Muscle layer of colon (tissue), 2 donors: ENCODE measurements around the gene MSH5.

Source experiments
- H3K27ac ChIP-seq: one replicate; pipeline ENCODE4 v1.7.0; 2013; ENCODE audit warnings: low read depth, mild to moderate bottlenecking, low read length, moderate library complexity
- H3K27me3 ChIP-seq, 2 donors: one replicate each; pipeline ENCODE4 v1.7.0; 2013; ENCODE audit warnings: low read length in 2 of 2, mild to moderate bottlenecking in 2 of 2; ENCODE audit not compliant: insufficient read depth in 2 of 2, control insufficient read depth in 1 of 2
- H3K36me3 ChIP-seq: one replicate; pipeline ENCODE4 v1.7.0; 2013; ENCODE audit warnings: mild to moderate bottlenecking, low read length; ENCODE audit not compliant: insufficient read depth
- H3K4me1 ChIP-seq: one replicate; pipeline ENCODE4 v1.7.0; 2013; ENCODE audit warnings: mild to moderate bottlenecking, low read length; ENCODE audit not compliant: insufficient read depth
- H3K4me3 ChIP-seq, 2 donors: one replicate each; pipeline ENCODE4 v1.7.0; 2013; ENCODE audit warnings: low read length in 2 of 2, low read depth in 1 of 2, mild to moderate bottlenecking in 1 of 2, moderate library complexity in 1 of 2
- H3K9ac ChIP-seq: one replicate; pipeline ENCODE4 v1.7.0; 2013; ENCODE audit warnings: low read length
- H3K9me3 ChIP-seq: one replicate; pipeline ENCODE4 v1.7.0; 2013; ENCODE audit warnings: mild to moderate bottlenecking, low read length
- donor health status: abdominal sarcoma.
- donor health status: Adenocarcinoma of cecum.

The MSH5 gene

GRCh38 chr6:31725502-31726350 is 14.1 kb upstream of the MSH5 start:
- Histone ChIP-seq H3K36me3 (peaks cover 23% of the 10 kb centered on the region), H3K27ac (no peak overlapping the region), H3K9ac (no peak overlapping the region), H3K9me3 (no peaks in the 10 kb centered on the region), H3K27me3 (no peaks in the 10 kb centered on the region), H3K4me1 (peaks cover 20% of the 10 kb centered on the region), H3K4me3 (no peak overlapping the region)

GRCh38 chr6:31727034-31727716 is 12.6 kb upstream of the MSH5 start:
- H3K36me3 ChIP-seq: peaks cover 31% of the 10 kb centered on the region
- H3K9me3 ChIP-seq: no peaks in the 10 kb centered on the region
- H3K27me3 ChIP-seq: no peaks in the 10 kb centered on the region
- peak overlapping the region; percentile 38 for H3K27ac ChIP-seq
- peak overlapping the region; percentile 11 for H3K9ac ChIP-seq
- no peak overlapping the region for H3K4me3 ChIP-seq
- H3K4me1 ChIP-seq: peaks cover 23% of the 10 kb centered on the region

GRCh38 chr6:31727717-31728671 is 11.8 kb upstream of the MSH5 start:
- Histone ChIP-seq H3K27me3 (no peaks in the 10 kb centered on the region), H3K4me3 (peak overlapping the region; percentile 76 to 91), H3K4me1 (peaks cover 23% of the 10 kb centered on the region), H3K27ac (peak overlapping the region; percentile 89), H3K9ac (peak overlapping the region; percentile 96), H3K36me3 (peaks cover 37% of the 10 kb centered on the region), H3K9me3 (no peaks in the 10 kb centered on the region)

GRCh38 chr6:31728767-31729514 is 10.9 kb upstream of the MSH5 start, which contains the start of gene DDAH2:
Gene DDAH2 (minus strand): TSS chr6:31729299. CDS start chr6:31729161, 138 bp downstream.
- Histone ChIP-seq H3K27me3 (no peaks in the 10 kb centered on the region), H3K36me3 (peaks cover 47% of the 10 kb centered on the region), H3K4me1 (peaks cover 23% of the 10 kb centered on the region), H3K9me3 (no peaks in the 10 kb centered on the region), H3K27ac (peak within 1 kb of the TSS; percentile 89), H3K4me3 (peak within 1 kb of the TSS; percentile 76 to 91), H3K9ac (peak within 1 kb of the TSS; percentile 96)

- Histone ChIP-seq H3K27ac (peak overlapping the region; percentile 89), H3K9me3 (no peaks in the 10 kb centered on the region), H3K36me3 (peaks cover 51% of the 10 kb centered on the region), H3K4me1 (peaks cover 29% of the 10 kb centered on the region), H3K4me3 (peak overlapping the region; percentile 76 to 91), H3K27me3 (no peaks in the 10 kb centered on the region), H3K9ac (peak overlapping the region; percentile 96)
These were observed 10.3 kb upstream of the MSH5 start for GRCh38 chr6:31729515-31729978.

- H3K4me1 ChIP-seq: peaks cover 35% of the 10 kb centered on the region
These were observed 9.7 kb upstream of the MSH5 start for GRCh38 chr6:31729979-31730630.

GRCh38 chr6:31730631-31731086 is 9.1 kb upstream of the MSH5 start:
- Histone ChIP-seq H3K9me3 (no peaks in the 10 kb centered on the region), H3K36me3 (peaks cover 51% of the 10 kb centered on the region), H3K27me3 (no peaks in the 10 kb centered on the region), H3K4me3 (no peak overlapping the region), H3K27ac (peak overlapping the region; percentile 89), H3K4me1 (peaks cover 36% of the 10 kb centered on the region), H3K9ac (peak overlapping the region; percentile 54)

More at GRCh38 chr6:31729979-31730630, 9.7 kb upstream of the MSH5 start:
- peaks cover 51% of the 10 kb centered on the region for H3K36me3 ChIP-seq
- no peaks in the 10 kb centered on the region for H3K27me3 ChIP-seq
- H3K9me3 ChIP-seq: no peaks in the 10 kb centered on the region
- peak overlapping the region; percentile 96 for H3K9ac ChIP-seq
- peak overlapping the region; percentile 76 to 91 for H3K4me3 ChIP-seq
- H3K27ac ChIP-seq: peak overlapping the region; percentile 89

GRCh38 chr6:31732029-31732428 is 7.8 kb upstream of the MSH5 start:
- Histone ChIP-seq H3K36me3 (peaks cover 38% of the 10 kb centered on the region), H3K9ac (no peak overlapping the region), H3K27ac (no peak overlapping the region), H3K4me3 (no peak overlapping the region), H3K9me3 (no peaks in the 10 kb centered on the region), H3K4me1 (peaks cover 42% of the 10 kb centered on the region), H3K27me3 (no peaks in the 10 kb centered on the region)

- no peak overlapping the region for H3K9ac ChIP-seq
- peaks cover 33% of the 10 kb centered on the region for H3K4me1 ChIP-seq
- H3K27me3 ChIP-seq: no peaks in the 10 kb centered on the region
- no peaks in the 10 kb centered on the region for H3K9me3 ChIP-seq
- peaks cover 28% of the 10 kb centered on the region for H3K36me3 ChIP-seq
- no peak overlapping the region for H3K4me3 ChIP-seq
- no peak overlapping the region for H3K27ac ChIP-seq
These were observed 6.1 kb upstream of the MSH5 start for GRCh38 chr6:31733734-31734133.

- Histone ChIP-seq H3K9me3 (no peaks in the 10 kb centered on the region), H3K27ac (peak overlapping the region; percentile 92), H3K27me3 (no peaks in the 10 kb centered on the region), H3K4me3 (peak overlapping the region; percentile 83 to 95), H3K9ac (peak overlapping the region; percentile 98), H3K36me3 (peaks cover 28% of the 10 kb centered on the region), H3K4me1 (peaks cover 36% of the 10 kb centered on the region)
These were observed 5.5 kb upstream of the MSH5 start for GRCh38 chr6:31734247-31734820.
